ENCODE results near the gene TBC1D9B. TPM values are rescaled to one million over a fixed set of nuclear protein-coding genes. Genes with fewer than 3 reads are reported as not detected.

Gene TBC1D9B
- total RNA-seq, 3 donors from 2014 or later = 115 to 117 (median 116) TPM

- H3K9me3 ChIP-seq = no peaks in the 10 kb centered on the region
- intact Hi-C loops (cut with DNase I, micrococcal nuclease) = no loop called here
- DNase-seq = no peak
- peaks cover 17% of the 10 kb centered on the region for H3K36me3 ChIP-seq (ENCODE audit: low read depth)
- no peaks in the 10 kb centered on the region for H3K4me1 ChIP-seq (ENCODE audit: low read depth)
- TF ChIP-seq CTCF (IDR thresholded peaks at IDR 0.05) = no peak
- no peak for ATAC-seq
- no peak overlapping the region for H3K4me3 ChIP-seq
Observed at GRCh38 chr5:179833709-179834070, 74.0 kb downstream of the TBC1D9B start.

- peaks cover 17% of the 10 kb centered on the region for H3K36me3 ChIP-seq (ENCODE audit: low read depth)
- no peak for TF ChIP-seq CTCF (IDR thresholded peaks at IDR 0.05)
- intact Hi-C loops (cut with DNase I, micrococcal nuclease) = no loop called here
- H3K4me1 ChIP-seq (ENCODE audit: low read depth) = no peaks in the 10 kb centered on the region
- H3K4me3 ChIP-seq = no peak overlapping the region
- no peaks in the 10 kb centered on the region for H3K9me3 ChIP-seq
- no peak for DNase-seq
- ATAC-seq = no peak
Observed at GRCh38 chr5:179833056-179833708, 74.5 kb downstream of the TBC1D9B start.

- intact Hi-C loops (cut with DNase I, micrococcal nuclease) = no loop called here
- DNase-seq (no peak), ATAC-seq (no peak)
- Histone ChIP-seq H3K4me1 (ENCODE audit: low read depth) (peaks cover 7% of the 10 kb centered on the region), H3K9me3 (no peaks in the 10 kb centered on the region), H3K36me3 (ENCODE audit: low read depth) (peaks cover 17% of the 10 kb centered on the region), H3K4me3 (no peak overlapping the region)
- no peak for TF ChIP-seq CTCF (IDR thresholded peaks at IDR 0.05)
Observed at GRCh38 chr5:179832039-179832745, 75.5 kb downstream of the TBC1D9B start.

- intact Hi-C loops (cut with DNase I, micrococcal nuclease) = no loop called here
- no peak for TF ChIP-seq CTCF (IDR thresholded peaks at IDR 0.05)
- Histone ChIP-seq H3K9me3 (no peaks in the 10 kb centered on the region), H3K4me3 (no peak overlapping the region), H3K36me3 (ENCODE audit: low read depth) (peaks cover 17% of the 10 kb centered on the region), H3K4me1 (ENCODE audit: low read depth) (peaks cover 20% of the 10 kb centered on the region)
- DNase-seq (no peak), ATAC-seq (no peak)
Observed at GRCh38 chr5:179830818-179831468, 76.8 kb downstream of the TBC1D9B start.

GRCh38 chr5:179829732-179830435 lies 77.8 kb downstream of the TBC1D9B start:
- intact Hi-C loops (cut with DNase I, micrococcal nuclease) = no loop called here
- ATAC-seq (no peak), DNase-seq (no peak)
- no peak for TF ChIP-seq CTCF (IDR thresholded peaks at IDR 0.05)
- H3K36me3 ChIP-seq (ENCODE audit: low read depth) = peaks cover 17% of the 10 kb centered on the region
- no peaks in the 10 kb centered on the region for H3K9me3 ChIP-seq
- peaks cover 30% of the 10 kb centered on the region for H3K4me1 ChIP-seq (ENCODE audit: low read depth)
- H3K4me3 ChIP-seq = no peak overlapping the region
